Activated T-helper 17 cell treated with anti-CD3 and anti-CD28 coated beads, Interleukin-2, amount 50 U/mL, for 72 hours (primary cell): ENCODE measurements around the gene RC3H1. TPM values are rescaled to one million over a fixed set of nuclear protein-coding genes. Genes with fewer than 3 reads are reported as not detected.
"Not testable (repeated sequence)": the region's sequence is repeated elsewhere in the genome, so short reads cannot be mapped to it uniquely, and the experiment has no call there.

Experiments used
- ATAC-seq: fragments of 150-1000 bp; cut with Tn5 transposase; replicated peaks from 2 replicates; pipeline ENCODE4 v1.10.0; 2021; ENCODE audit warnings: mild to moderate bottlenecking, moderate library complexity
- H3K27ac Mint-ChIP-seq: one replicate; pipeline ENCODE4 v1.8.0; 2022; ENCODE audit warnings: mixed read lengths
- H3K27me3 Mint-ChIP-seq: one replicate; pipeline ENCODE4 v1.8.0; 2022; ENCODE audit warnings: mixed read lengths
- H3K36me3 Mint-ChIP-seq: one replicate; pipeline ENCODE4 v1.8.0; 2022; ENCODE audit warnings: low read depth, mild to moderate bottlenecking, mixed read lengths
- H3K4me1 Mint-ChIP-seq: one replicate; pipeline ENCODE4 v1.8.0; 2022; ENCODE audit warnings: mixed read lengths
- H3K4me3 Mint-ChIP-seq: one replicate; pipeline ENCODE4 v1.8.0; 2022; ENCODE audit warnings: mild to moderate bottlenecking, mixed read lengths
- H3K9me3 Mint-ChIP-seq: one replicate; pipeline ENCODE4 v1.8.0; 2022; ENCODE audit warnings: mixed read lengths
- total RNA-seq, 2 donors: library from RNA; stranded (reverse); gene quantifications; one replicate each; pipeline ENCODE4 v1.2.3, GENCODE V29; 2022

RC3H1 gene
- 10 to 100 TPM; 25.4 to 38.5 TPM for total RNA-seq

- no peaks in the 10 kb centered on the region for H3K9me3 Mint-ChIP-seq
- peaks cover 19% of the 10 kb centered on the region for H3K4me1 Mint-ChIP-seq
- peak; percentile 93 for ATAC-seq
- H3K4me3 Mint-ChIP-seq: peak within 1 kb of the TSS; percentile 99
- H3K27ac Mint-ChIP-seq: peak within 1 kb of the TSS; percentile 95
- no peaks in the 10 kb centered on the region for H3K27me3 Mint-ChIP-seq
- peaks cover 33% of the 10 kb centered on the region for H3K36me3 Mint-ChIP-seq
Observed at GRCh38 chr1:174022080-174022975, at the start of gene RC3H1. TSS of gene RC3H1 (minus strand) at chr1:174022357. CDS start at chr1:173992985, 29,372 bp downstream.

GRCh38 chr1:174070614-174071013 is 48.5 kb upstream of the RC3H1 start:
- Mint-ChIP-seq H3K27ac (no peak overlapping the region), H3K36me3 (no peaks in the 10 kb centered on the region), H3K4me1 (peaks cover 8% of the 10 kb centered on the region), H3K27me3 (no peaks in the 10 kb centered on the region), H3K9me3 (no peaks in the 10 kb centered on the region), H3K4me3 (no peak overlapping the region)
- ATAC-seq: no peak

DNA sequence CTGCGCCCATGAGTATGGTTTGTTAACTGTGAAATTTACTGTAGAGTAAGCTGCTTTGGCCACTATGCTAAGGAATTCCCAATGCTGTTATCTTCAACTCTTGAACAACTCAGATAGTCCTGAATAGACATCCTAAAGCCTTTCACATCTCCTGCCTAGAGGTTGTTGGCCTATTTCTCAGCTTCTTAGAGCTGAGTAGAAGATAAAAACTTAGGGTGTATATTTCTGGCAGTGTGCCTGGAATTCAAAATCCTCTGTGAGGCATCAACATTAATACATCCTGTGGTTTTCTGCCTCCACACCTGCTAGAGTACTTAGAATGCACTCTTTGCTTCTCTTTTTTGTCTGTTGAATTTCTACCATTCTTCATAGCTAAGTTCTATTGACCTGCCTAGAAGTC is 45.8 kb upstream of the RC3H1 start:
- no peaks in the 10 kb centered on the region for H3K9me3 Mint-ChIP-seq
- no peaks in the 10 kb centered on the region for H3K36me3 Mint-ChIP-seq
- no peak for ATAC-seq
- no peak overlapping the region for H3K4me3 Mint-ChIP-seq
- H3K27me3 Mint-ChIP-seq: peaks cover 6% of the 10 kb centered on the region
- H3K4me1 Mint-ChIP-seq: peaks cover 8% of the 10 kb centered on the region
- H3K27ac Mint-ChIP-seq: no peak overlapping the region

- Mint-ChIP-seq H3K27ac (no peak overlapping the region), H3K36me3 (no peaks in the 10 kb centered on the region), H3K4me1 (no peaks in the 10 kb centered on the region), H3K9me3 (no peaks in the 10 kb centered on the region), H3K4me3 (no peak overlapping the region), H3K27me3 (peaks cover 6% of the 10 kb centered on the region)
- no peak for ATAC-seq
Observed at GRCh38 chr1:174060090-174060489, 37.9 kb upstream of the RC3H1 start.

GRCh38 chr1:174058624-174059023 is 36.5 kb upstream of the RC3H1 start:
- H3K4me1 Mint-ChIP-seq: no peaks in the 10 kb centered on the region
- ATAC-seq: no peak
- no peak overlapping the region for H3K27ac Mint-ChIP-seq
- no peaks in the 10 kb centered on the region for H3K9me3 Mint-ChIP-seq
- H3K27me3 Mint-ChIP-seq: peaks cover 6% of the 10 kb centered on the region
- no peak overlapping the region for H3K4me3 Mint-ChIP-seq
- no peaks in the 10 kb centered on the region for H3K36me3 Mint-ChIP-seq

GRCh38 chr1:174056609-174057008 is 34.5 kb upstream of the RC3H1 start:
- not testable (repeated sequence) for H3K36me3 Mint-ChIP-seq, H3K4me1 Mint-ChIP-seq, H3K4me3 Mint-ChIP-seq, H3K9me3 Mint-ChIP-seq, H3K27me3 Mint-ChIP-seq, ATAC-seq, H3K27ac Mint-ChIP-seq

GRCh38 chr1:174055797-174056196 is 33.6 kb upstream of the RC3H1 start:
- H3K27ac Mint-ChIP-seq, H3K27me3 Mint-ChIP-seq, H3K4me3 Mint-ChIP-seq, H3K9me3 Mint-ChIP-seq, H3K4me1 Mint-ChIP-seq, ATAC-seq, H3K36me3 Mint-ChIP-seq: not testable (repeated sequence)

DNA sequence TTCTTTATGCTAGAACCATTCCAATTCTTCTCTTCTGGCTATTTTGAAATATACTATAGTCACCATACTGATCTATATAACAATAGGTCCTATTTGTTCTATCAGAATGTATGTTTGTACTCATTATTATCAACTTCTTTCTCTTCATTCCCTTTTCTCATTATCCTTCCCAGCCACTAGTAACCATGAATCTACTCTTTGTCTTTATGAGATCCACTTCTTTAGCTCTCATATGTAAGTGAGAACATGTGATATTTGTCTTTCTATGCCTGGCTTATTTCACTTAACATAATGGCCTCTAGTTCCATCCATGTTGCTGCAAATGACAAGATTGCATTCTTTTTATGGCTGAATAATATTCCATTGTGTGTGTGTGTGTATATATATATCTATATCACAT is 31.7 kb upstream of the RC3H1 start:
- Mint-ChIP-seq H3K4me1 (no peaks in the 10 kb centered on the region), H3K27ac (no peak overlapping the region), H3K4me3 (no peak overlapping the region), H3K9me3 (no peaks in the 10 kb centered on the region), H3K36me3 (no peaks in the 10 kb centered on the region), H3K27me3 (no peaks in the 10 kb centered on the region)
- no peak for ATAC-seq

- H3K36me3 Mint-ChIP-seq: no peaks in the 10 kb centered on the region
- no peaks in the 10 kb centered on the region for H3K27me3 Mint-ChIP-seq
- ATAC-seq: no peak
- no peaks in the 10 kb centered on the region for H3K9me3 Mint-ChIP-seq
- H3K27ac Mint-ChIP-seq: no peak overlapping the region
- H3K4me3 Mint-ChIP-seq: no peak overlapping the region
- no peaks in the 10 kb centered on the region for H3K4me1 Mint-ChIP-seq
Observed at GRCh38 chr1:174052621-174053020, 30.5 kb upstream of the RC3H1 start.

- no peak for ATAC-seq
- H3K4me3 Mint-ChIP-seq: no peak overlapping the region
- no peaks in the 10 kb centered on the region for H3K9me3 Mint-ChIP-seq
- H3K27me3 Mint-ChIP-seq: no peaks in the 10 kb centered on the region
- H3K4me1 Mint-ChIP-seq: no peaks in the 10 kb centered on the region
- H3K36me3 Mint-ChIP-seq: no peaks in the 10 kb centered on the region
- H3K27ac Mint-ChIP-seq: no peak overlapping the region
Observed at GRCh38 chr1:174051956-174052355, 29.8 kb upstream of the RC3H1 start.

GRCh38 chr1:174049514-174049913 is 27.4 kb upstream of the RC3H1 start:
- Mint-ChIP-seq H3K4me1 (no peaks in the 10 kb centered on the region), H3K27ac (no peak overlapping the region), H3K4me3 (no peak overlapping the region), H3K9me3 (no peaks in the 10 kb centered on the region), H3K27me3 (no peaks in the 10 kb centered on the region), H3K36me3 (no peaks in the 10 kb centered on the region)
- no peak for ATAC-seq

DNA sequence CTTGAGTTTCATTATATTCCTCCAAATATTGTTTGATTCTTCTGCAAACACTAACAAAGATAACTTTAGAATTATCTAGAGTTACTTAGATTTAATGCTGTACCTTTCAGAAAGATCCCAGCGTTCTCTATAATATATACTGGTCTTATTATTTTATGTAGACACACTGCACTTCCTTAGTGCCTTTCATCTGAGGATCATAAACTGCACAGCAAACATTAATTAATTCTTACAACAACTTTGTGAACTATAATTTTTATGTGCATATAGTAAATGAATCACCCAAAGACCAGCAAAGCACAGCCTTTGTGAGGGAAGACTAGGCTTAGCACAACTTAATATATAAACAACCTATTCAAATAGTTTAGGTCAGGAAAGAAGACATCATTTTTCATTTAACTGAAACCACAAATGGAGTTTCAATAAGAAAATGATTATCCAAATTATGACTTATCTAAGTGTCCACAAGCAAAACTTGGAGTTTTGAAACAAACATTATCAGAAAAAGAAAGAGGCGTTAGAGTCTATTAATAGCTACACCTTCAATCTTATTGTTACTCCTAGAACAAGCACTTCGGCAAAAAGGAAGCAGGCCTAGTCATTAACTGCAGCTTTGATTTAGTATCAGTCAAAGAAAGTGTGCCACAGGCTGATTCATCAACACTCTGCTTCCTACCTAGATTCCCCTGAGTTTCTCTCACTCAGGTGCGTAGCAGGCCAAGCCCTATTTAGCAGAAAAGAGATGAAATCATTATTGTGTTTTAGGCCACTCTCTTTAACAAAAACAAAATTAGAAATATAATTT is 22.5 kb upstream of the RC3H1 start:
- H3K27ac Mint-ChIP-seq: no peak overlapping the region
- no peak overlapping the region for H3K4me3 Mint-ChIP-seq
- H3K27me3 Mint-ChIP-seq: no peaks in the 10 kb centered on the region
- H3K9me3 Mint-ChIP-seq: no peaks in the 10 kb centered on the region
- peak; percentile 81 for ATAC-seq
- no peaks in the 10 kb centered on the region for H3K4me1 Mint-ChIP-seq
- H3K36me3 Mint-ChIP-seq: no peaks in the 10 kb centered on the region

DNA sequence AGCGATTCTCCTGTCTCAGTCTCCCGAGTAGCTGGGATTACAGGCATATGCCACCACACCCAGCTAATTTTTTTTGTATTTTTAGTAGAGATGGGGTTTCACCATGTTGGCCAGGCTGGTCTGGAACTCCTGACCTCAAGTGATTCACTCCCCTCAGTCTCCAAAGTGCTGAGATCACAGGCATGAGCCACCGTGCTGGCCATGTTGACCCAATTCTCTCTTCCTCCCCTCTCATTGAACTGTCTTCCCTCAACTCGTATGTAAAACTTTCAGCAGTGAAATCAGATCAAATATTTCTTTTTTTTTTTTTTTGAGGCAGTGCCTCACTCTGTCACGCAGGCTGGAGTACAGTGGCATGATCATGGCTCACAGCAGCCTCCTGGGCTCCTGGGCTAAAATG is 20.4 kb upstream of the RC3H1 start:
- not testable (repeated sequence) for H3K27ac Mint-ChIP-seq, H3K4me1 Mint-ChIP-seq, H3K27me3 Mint-ChIP-seq, H3K4me3 Mint-ChIP-seq, H3K9me3 Mint-ChIP-seq, H3K36me3 Mint-ChIP-seq
- ATAC-seq: peak; percentile 64

DNA sequence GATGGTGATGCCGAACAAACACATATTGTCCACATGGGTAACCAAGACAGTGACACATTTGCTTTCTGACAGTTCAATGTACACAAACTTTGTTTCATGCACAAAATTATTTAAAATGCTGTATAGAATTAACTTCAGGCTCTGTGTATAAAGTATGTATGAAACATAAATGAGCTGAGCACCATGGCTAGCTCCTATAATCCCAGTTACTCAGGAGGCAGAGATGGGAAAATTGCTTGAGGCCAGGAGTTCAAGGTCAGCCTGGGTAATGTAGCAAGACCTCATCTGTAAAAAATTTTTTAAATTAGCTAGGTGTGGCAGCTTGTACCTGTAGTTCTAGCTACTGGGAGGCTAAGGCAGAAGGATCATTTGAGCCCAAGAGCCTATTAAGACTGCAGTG is 19.2 kb upstream of the RC3H1 start:
- H3K9me3 Mint-ChIP-seq: no peaks in the 10 kb centered on the region
- H3K4me1 Mint-ChIP-seq: no peaks in the 10 kb centered on the region
- no peak overlapping the region for H3K27ac Mint-ChIP-seq
- H3K4me3 Mint-ChIP-seq: no peak overlapping the region
- H3K36me3 Mint-ChIP-seq: no peaks in the 10 kb centered on the region
- no peaks in the 10 kb centered on the region for H3K27me3 Mint-ChIP-seq
- ATAC-seq: no peak

DNA sequence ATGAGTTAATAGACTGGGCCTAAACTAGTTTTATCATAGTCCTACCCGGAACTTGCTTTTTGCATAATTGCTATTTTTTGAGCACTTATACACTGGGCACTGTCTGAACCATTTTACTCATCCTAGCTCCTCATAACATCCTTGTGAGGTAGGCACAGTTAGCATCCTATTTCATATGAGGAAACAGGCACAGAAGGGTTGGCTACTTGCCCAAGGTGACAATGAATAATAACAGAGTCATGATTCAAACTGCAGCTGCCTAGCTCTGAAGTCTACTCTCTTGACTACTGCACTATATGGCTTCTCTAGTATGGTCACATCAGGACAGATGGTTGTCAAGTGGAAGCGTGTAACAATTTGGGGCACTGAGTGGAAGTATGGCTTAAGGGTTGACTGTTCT is 18.2 kb upstream of the RC3H1 start:
- no peak overlapping the region for H3K4me3 Mint-ChIP-seq
- no peak overlapping the region for H3K27ac Mint-ChIP-seq
- peaks cover 4% of the 10 kb centered on the region for H3K27me3 Mint-ChIP-seq
- ATAC-seq: peak; percentile 48
- no peaks in the 10 kb centered on the region for H3K9me3 Mint-ChIP-seq
- H3K36me3 Mint-ChIP-seq: no peaks in the 10 kb centered on the region
- no peaks in the 10 kb centered on the region for H3K4me1 Mint-ChIP-seq
